ENCODE data around the gene IFNG-AS1. TPM values are rescaled to one million over a fixed set of nuclear protein-coding genes. Genes with fewer than 3 reads are reported as not detected.

IFNG-AS1 gene
- total RNA-seq, 1 donor from 2014 or later: not detected

GRCh38 chr12:68007466-68007865 is 18.2 kb downstream of the IFNG-AS1 start:
- no peak for DNase-seq
- H3K4me1 Mint-ChIP-seq (ENCODE audit: low read depth, unreplicated experiment): no peaks in the 10 kb centered on the region
- no peaks in the 10 kb centered on the region for H3K27me3 Mint-ChIP-seq (ENCODE audit: unreplicated experiment)
- H3K9me3 Mint-ChIP-seq (ENCODE audit: unreplicated experiment): peaks cover 2% of the 10 kb centered on the region
- H3K4me3 Mint-ChIP-seq (ENCODE audit: unreplicated experiment): no peak overlapping the region
- TF ChIP-seq, protein P1, sequence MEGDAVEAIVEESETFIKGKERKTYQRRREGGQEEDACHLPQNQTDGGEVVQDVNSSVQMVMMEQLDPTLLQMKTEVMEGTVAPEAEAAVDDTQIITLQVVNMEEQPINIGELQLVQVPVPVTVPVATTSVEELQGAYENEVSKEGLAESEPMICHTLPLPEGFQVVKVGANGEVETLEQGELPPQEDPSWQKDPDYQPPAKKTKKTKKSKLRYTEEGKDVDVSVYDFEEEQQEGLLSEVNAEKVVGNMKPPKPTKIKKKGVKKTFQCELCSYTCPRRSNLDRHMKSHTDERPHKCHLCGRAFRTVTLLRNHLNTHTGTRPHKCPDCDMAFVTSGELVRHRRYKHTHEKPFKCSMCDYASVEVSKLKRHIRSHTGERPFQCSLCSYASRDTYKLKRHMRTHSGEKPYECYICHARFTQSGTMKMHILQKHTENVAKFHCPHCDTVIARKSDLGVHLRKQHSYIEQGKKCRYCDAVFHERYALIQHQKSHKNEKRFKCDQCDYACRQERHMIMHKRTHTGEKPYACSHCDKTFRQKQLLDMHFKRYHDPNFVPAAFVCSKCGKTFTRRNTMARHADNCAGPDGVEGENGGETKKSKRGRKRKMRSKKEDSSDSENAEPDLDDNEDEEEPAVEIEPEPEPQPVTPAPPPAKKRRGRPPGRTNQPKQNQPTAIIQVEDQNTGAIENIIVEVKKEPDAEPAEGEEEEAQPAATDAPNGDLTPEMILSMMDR (IDR thresholded peaks at IDR 0.05; ENCODE audit: partially characterized antibody, unreplicated experiment): no peak
- no peak overlapping the region for H3K27ac Mint-ChIP-seq (ENCODE audit: unreplicated experiment)
- peaks cover 9% of the 10 kb centered on the region for H3K36me3 Mint-ChIP-seq (ENCODE audit: unreplicated experiment)

GRCh38 chr12:68011206-68011881 is 22.1 kb downstream of the IFNG-AS1 start:
- TF ChIP-seq, protein P1 (IDR thresholded peaks at IDR 0.05; ENCODE audit: partially characterized antibody, unreplicated experiment): no peak
- no peak for DNase-seq
- no peaks in the 10 kb centered on the region for H3K27me3 Mint-ChIP-seq (ENCODE audit: unreplicated experiment)
- no peaks in the 10 kb centered on the region for H3K9me3 Mint-ChIP-seq (ENCODE audit: unreplicated experiment)
- no peaks in the 10 kb centered on the region for H3K4me1 Mint-ChIP-seq (ENCODE audit: low read depth, unreplicated experiment)
- H3K36me3 Mint-ChIP-seq (ENCODE audit: unreplicated experiment): no peaks in the 10 kb centered on the region
- H3K4me3 Mint-ChIP-seq (ENCODE audit: unreplicated experiment): no peak overlapping the region
- H3K27ac Mint-ChIP-seq (ENCODE audit: unreplicated experiment): no peak overlapping the region

DNA sequence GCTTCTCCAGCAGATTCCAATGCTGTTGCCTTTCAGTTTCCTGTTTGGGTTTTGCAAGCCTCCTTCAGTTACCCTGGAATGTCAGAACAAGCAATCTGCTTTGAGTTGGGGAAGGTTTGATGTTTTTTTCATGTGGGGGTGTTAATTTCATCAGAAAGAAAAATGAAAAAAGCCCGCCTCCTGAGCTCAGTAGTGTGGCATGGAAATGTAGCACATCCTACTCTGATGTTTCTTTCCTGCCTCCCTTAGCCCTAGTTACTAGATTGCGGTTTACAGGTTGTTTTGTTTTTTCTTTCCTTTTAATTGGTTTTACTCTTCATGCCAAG is 22.6 kb downstream of the IFNG-AS1 start:
- TF ChIP-seq, protein P1 (IDR thresholded peaks at IDR 0.05; ENCODE audit: partially characterized antibody, unreplicated experiment): no peak
- no peaks in the 10 kb centered on the region for H3K36me3 Mint-ChIP-seq (ENCODE audit: unreplicated experiment)
- no peaks in the 10 kb centered on the region for H3K4me1 Mint-ChIP-seq (ENCODE audit: low read depth, unreplicated experiment)
- no peaks in the 10 kb centered on the region for H3K27me3 Mint-ChIP-seq (ENCODE audit: unreplicated experiment)
- H3K9me3 Mint-ChIP-seq (ENCODE audit: unreplicated experiment): no peaks in the 10 kb centered on the region
- no peak overlapping the region for H3K4me3 Mint-ChIP-seq (ENCODE audit: unreplicated experiment)
- DNase-seq: no peak
- H3K27ac Mint-ChIP-seq (ENCODE audit: unreplicated experiment): no peak overlapping the region

DNA sequence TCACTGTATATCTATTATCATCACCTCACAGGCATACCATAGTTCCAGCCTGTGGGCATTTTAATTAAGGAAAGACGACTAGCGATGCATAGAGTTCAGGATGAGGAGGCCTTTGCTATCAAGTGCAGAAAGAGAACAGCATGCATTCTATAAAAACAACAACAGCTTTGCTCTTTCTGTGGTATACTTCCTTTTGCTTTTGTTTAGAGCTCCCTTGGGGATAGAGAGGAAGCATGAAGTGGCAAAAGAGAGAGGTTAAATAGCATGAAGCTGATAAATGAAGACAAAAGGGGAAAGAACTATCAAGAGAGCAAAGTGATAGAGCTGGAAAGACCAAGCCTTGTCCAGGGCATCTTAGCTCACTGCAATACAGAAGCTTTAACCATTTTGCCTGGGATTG is 23.5 kb downstream of the IFNG-AS1 start:
- H3K4me3 Mint-ChIP-seq (ENCODE audit: unreplicated experiment): no peak overlapping the region

DNA sequence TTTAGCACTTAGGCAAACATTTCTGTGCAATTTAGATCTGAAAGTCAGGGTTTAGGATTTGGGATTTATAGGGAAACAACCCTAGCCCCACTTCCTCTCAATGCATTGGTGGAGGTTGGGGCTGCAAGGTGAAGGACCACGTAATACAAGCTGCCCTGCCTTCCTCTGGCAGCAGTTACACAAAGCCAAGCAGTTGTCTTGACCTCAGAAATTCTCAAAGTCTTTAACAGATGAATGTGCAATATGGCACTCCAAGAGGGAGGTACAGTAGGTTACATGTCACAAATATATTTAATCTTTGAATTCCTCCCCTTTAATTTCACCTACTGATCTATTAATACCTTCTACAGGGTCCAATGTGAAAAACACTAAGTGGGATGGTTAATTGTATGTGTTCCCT is 23.9 kb downstream of the IFNG-AS1 start:
- H3K4me1 Mint-ChIP-seq (ENCODE audit: low read depth, unreplicated experiment): no peaks in the 10 kb centered on the region
- no peak overlapping the region for H3K4me3 Mint-ChIP-seq (ENCODE audit: unreplicated experiment)
- no peak for DNase-seq
- TF ChIP-seq, protein P1 (IDR thresholded peaks at IDR 0.05; ENCODE audit: partially characterized antibody, unreplicated experiment): no peak
- H3K36me3 Mint-ChIP-seq (ENCODE audit: unreplicated experiment): no peaks in the 10 kb centered on the region
- no peaks in the 10 kb centered on the region for H3K9me3 Mint-ChIP-seq (ENCODE audit: unreplicated experiment)
- H3K27me3 Mint-ChIP-seq (ENCODE audit: unreplicated experiment): no peaks in the 10 kb centered on the region
- H3K27ac Mint-ChIP-seq (ENCODE audit: unreplicated experiment): no peak overlapping the region

More for the DNA sequence above, 23.5 kb downstream of the IFNG-AS1 start:
- no peak for DNase-seq
- no peaks in the 10 kb centered on the region for H3K4me1 Mint-ChIP-seq (ENCODE audit: low read depth, unreplicated experiment)
- H3K27me3 Mint-ChIP-seq (ENCODE audit: unreplicated experiment): no peaks in the 10 kb centered on the region
- no peaks in the 10 kb centered on the region for H3K9me3 Mint-ChIP-seq (ENCODE audit: unreplicated experiment)
- H3K36me3 Mint-ChIP-seq (ENCODE audit: unreplicated experiment): no peaks in the 10 kb centered on the region
- H3K27ac Mint-ChIP-seq (ENCODE audit: unreplicated experiment): no peak overlapping the region
- TF ChIP-seq, protein P1 (IDR thresholded peaks at IDR 0.05; ENCODE audit: partially characterized antibody, unreplicated experiment): no peak
